OCI-LY1 (cell line): ENCODE data around the gene SRPX2.

Experiments
- CTCF ChIP-seq: fragments of 200-600 bp; sonication (generic), shearing (Covaris generic); IDR thresholded peaks from 2 replicates; pipeline ENCODE4 v1.5.1; 2017; ENCODE audit warnings: mild to moderate bottlenecking, antibody characterized with exemption, low read length, moderate library complexity, mixed read lengths
- EZH2 ChIP-seq: fragments of 200-600 bp; sonication (generic), shearing (Covaris generic); IDR thresholded peaks from 2 replicates; pipeline ENCODE4 v1.8.0; 2017; ENCODE audit warnings: borderline replicate concordance, mixed run types, mild to moderate bottlenecking, antibody characterized with exemption, low read length, moderate library complexity, mixed read lengths

- TF ChIP-seq CTCF = no peak
- TF ChIP-seq EZH2 = no peak
Measured at GRCh38 chrX:100659431-100660137, 15.6 kb downstream of the SRPX2 start.
